Stimulated activated CD4-positive, alpha-beta T cell treated with anti-CD3 and anti-CD28 coated beads, Interleukin-12 subunit alpha, Interleukin-12 subunit beta, amount 100 ng/mL, for 4 hours (primary cell): Measurements from ENCODE around the gene KRT14.
"Not testable (repeated sequence)": the region's sequence is repeated elsewhere in the genome, so short reads cannot be mapped to it uniquely, and the experiment has no call there.

Experiments used
- DNase-seq: peaks from one replicate; pipeline ENCODE4 v3.0.0-alpha.2; 2020

KRT14 gene

DNA sequence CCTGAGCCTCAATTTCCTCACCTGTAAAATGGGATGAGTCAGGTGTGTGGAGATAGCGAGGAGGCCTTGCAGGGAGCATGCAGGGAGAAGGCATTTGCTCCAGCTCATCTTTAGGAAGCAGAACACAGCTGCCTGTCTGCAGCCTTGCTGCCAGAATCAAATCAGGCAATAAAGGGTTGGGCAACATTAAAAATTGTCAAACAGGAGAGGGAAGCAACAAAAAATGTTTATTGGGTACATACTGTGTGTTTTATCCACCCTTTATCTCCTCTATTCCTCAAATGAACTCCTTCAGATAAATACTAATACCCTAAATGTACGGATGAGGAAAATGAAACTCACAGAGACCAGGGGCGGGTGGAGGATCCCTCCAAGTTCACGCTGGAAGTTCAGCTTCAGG, 13.6 kb upstream of the KRT14 start:
- DNase-seq, result no peak

- no peak for DNase-seq
Measured at GRCh38 chr17:41599680-41600079, 13.0 kb upstream of the KRT14 start.

- DNase-seq, result no peak
Measured at GRCh38 chr17:41595585-41595984, 8.9 kb upstream of the KRT14 start.

GRCh38 chr17:41594363-41594915, 7.7 kb upstream of the KRT14 start:
- no peak for DNase-seq

GRCh38 chr17:41593306-41593981, 6.7 kb upstream of the KRT14 start:
- DNase-seq, result no peak

DNA sequence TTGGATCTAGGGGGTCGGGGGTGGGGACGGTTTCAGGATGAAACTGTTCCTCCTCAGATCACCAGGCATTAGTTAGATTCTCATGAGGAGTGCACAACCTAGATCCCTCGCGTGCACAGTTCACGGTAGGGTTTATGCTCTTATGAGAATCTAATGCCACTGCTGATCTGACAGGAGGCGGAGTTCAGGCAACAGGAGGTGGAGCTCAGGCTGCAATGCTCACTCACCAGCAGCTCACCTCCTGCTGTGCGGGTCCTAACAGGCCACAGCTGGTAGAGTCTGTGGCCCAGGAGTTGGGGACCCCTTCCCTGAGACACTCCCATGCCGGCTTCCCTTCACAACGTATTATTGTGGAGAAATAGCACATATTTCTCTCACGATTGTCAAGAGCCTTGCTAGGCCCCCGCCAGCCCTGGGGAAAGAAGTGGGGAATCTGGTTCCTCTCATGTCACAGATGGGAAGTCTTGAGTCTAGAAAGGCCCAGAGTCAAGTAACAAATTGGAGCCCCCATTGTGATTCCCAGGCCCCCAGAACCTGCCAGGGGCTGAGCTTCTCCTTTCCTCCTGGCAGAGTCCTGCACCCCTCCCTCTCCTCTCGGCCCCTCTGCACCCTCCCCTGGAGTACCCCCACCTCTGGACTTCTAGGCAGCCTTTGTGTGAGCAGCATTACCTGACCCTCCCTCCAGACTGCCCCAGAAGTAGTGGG, 6.1 kb upstream of the KRT14 start:
- DNase-seq, result no peak

DNA sequence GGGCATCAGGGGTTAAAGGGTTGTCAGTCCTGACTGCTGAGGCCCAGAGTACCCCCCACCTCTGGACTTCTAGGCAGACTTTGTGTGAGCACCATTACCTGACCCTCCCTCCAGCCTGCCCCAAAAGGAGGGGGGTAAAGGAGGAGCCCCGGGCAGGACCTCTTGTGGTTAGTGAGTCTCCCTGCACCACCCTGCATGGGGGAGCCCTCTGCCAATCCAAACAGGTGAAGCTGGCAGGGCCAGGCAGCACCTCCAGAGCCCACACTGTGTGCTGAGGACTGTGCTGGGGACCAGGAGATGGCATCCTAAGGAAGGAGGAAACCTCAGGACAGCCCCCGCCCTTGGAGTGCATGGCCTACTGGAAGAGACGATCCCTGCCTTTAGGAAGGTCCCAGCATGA, 2.6 kb upstream of the KRT14 start:
- DNase-seq, result no peak

DNA sequence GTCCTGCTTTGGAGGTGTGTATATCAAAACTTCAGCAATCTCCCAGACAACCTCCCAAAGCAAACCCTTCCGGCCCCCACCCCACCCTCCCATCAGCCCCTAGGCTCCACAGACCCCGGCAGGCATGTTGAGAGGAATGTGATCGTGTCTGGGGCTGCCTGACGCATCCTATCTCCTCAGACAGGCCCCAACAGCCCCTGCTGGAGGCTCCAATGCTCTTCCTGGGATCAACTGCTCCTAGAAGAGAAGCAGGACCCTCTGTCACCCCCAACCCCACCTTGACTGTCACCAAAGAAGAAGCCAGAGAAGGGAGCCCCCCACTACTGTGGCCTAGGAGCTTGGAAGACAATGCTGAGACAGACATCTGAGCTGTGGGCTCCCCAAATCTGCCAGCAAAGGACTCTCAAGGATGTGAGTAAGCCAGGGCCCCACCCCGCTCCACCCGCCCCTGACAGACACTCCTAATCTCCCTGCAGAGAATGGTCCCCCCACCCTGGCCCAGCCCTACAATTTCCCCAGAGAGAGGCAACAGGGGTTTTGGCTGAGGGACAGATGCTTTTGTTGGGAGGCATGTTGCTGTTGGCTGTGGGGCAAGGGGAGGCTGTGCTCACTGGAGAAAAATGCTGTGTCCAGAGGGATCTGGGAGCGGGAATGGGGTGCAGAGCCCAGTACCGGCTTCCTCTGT, 1.6 kb upstream of the KRT14 start:
- DNase-seq, result no peak

GRCh38 chr17:41585301-41586056, 1.2 kb downstream of the KRT14 start:
- no peak for DNase-seq

- DNase-seq, result not testable (repeated sequence)
Measured at GRCh38 chr17:41584331-41584927, 2.3 kb downstream of the KRT14 start.

DNA sequence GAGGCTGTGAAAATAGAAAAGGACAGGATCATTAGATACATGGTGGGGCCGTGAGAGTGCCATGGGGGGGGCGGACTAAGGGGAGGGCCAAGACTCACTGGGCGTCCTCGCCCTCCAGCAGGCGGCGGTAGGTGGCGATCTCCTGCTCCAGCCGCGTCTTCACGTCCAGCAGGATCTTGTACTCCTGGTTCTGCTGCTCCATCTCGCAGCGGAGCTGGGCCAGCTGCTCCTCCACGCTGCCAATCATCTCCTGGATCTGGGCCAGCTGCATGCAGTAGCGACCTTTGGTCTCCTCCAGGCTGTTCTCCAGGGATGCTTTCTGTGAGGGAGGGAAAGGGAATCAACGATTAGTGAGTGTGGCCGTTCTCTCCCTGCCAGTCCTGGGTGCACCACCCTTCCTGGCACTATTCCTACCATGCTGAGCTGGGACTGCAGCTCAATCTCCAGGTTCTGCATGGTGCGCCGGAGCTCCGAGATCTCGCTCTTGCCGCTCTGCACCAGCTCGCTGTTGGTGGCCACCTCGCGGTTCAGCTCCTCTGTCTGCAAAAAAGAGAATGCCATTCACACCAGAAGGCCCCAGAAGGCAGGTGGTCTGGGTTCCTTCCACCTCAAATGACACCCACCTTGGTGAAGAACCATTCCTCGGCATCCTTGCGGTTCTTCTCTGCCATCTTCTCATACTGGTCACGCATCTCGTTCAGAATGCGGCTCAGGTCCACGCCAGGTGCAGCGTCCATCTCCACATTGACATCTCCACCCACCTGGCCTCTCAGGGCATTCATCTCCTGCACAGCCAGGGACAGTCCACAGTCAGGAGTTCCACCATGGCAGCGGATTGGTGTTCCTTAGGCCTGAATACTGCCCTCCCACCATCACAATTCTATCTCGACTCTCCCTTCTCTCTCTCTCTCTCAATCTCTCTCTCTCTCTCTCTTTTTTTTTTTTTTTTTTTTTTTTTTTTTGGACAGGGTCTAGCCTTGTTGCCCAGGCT, 3.3 kb downstream of the KRT14 start:
- no peak for DNase-seq

- not testable (repeated sequence) for DNase-seq
Measured at GRCh38 chr17:41582061-41582968, 4.4 kb downstream of the KRT14 start.

DNA sequence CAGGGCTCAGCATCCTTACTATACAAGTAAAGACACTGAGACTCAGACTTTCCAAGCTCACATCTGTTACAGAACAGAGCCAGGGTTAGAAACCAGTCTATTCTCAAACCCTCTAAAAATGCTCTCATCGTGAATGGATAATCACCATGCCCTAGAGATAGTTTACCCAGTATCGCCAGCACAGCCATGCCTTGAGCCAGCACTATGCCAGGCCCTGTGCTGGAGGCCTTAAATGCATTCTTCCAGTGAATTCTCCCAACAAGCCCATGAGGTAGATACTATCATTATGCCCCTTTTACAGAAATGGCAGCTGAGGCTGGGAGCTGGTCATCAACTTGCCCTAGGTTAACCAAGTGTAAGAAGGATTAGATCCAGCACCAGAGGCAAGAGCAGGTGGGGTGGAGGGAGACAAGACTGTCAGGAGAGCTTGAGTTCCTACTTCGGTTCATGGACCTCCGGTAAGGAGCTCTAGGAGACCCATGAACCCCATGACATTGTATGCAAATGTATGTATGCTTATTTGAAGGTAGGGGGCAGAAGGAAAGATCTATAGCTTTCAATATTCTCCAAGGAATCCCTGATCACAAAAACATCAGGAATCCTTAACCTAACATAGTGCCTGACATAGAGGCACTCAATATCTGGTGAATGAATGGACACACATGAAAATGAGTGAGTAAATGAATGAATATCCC, 5.2 kb downstream of the KRT14 start:
- no peak for DNase-seq

DNA sequence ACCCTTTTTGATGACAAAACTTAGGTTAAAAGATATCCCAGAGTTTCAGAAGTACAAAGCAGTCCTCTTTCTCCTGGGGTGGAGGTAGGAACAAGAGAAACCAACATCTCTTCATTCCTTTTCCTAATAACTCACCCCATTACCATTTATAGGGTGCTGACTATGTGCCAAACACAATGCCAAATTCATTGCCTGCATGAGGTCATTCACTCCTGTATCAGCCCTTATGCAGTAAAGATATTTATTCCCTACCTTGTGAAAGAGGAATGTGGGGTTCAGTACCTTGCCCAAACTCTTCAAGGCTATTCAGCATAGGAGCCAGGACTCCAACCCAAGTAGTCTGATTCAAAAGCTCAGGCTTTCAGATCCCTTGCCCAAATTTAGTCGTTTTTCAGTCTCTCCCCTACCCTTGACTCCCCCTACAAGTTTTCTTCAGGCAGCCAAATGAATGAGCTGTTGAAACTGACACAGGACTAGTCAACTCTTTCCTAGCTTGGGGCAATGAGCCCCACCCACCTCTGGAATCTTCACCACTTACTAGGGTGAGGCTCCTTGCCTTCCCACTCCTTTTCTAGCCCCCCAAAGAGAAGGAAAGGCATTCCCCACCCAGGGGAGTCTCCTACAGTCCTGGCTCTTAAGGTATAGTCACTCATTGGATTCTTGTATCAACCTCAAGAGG, 5.9 kb downstream of the KRT14 start:
- no peak for DNase-seq

DNA sequence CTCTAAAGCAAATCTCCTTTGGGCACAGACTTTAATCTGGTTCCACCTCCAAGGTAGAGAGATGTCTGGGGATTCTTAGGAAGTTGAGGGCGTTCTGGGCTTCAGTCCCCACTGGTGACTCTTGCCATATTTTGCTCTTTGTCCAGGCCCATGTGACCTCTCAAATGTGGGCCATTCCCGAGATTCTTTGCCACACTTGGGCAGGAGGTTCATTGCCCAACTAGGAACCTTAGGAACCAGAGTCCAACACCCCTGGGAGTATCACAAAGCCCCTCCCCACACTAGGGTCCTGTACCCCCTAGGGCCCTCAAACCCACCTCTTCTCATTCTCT, 6.5 kb downstream of the KRT14 start:
- DNase-seq, result no peak

GRCh38 chr17:41579484-41580243, 7.0 kb downstream of the KRT14 start:
- DNase-seq, result peak; percentile 58

GRCh38 chr17:41578971-41579370, 7.7 kb downstream of the KRT14 start:
- DNase-seq, result no peak

- no peak for DNase-seq
Measured at GRCh38 chr17:41578538-41578937, 8.2 kb downstream of the KRT14 start.
